ENCODE data around the gene AKAP1. TPM values are rescaled to one million over a fixed set of nuclear protein-coding genes. Genes with fewer than 3 reads are reported as not detected.

AKAP1 gene
- total RNA-seq, 4 donors from 2014 or later, result 82.7 to 110 (median 104) TPM

DNA sequence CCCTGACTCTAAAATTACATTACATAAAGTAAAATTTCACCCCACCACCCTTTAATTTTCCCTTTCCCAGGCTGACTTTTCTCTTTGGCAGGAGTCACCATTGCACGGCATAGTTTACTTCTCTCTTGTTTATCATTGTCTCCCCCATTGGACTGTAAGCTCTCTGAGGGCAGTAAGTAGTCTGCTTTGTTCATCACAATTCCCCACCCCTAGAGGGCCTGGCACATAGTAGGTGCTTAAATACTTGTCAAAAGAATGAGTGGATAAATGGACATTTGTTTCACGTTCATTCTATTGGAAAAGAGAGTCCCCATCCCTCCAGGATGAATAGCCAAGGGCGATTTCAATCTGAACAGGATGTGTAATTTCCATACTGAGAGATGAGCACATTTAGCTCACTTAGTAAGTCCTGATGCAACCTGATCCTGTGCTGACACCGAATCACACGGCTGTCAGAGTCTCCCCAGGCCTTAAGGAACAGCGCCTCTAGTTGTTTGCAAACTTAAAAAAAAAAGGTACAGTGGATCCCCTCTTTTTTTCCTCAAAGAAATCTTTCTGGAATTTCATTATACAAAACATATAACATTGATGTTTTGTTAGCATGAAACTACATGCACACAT lies 54.0 kb downstream of the AKAP1 start:
- 83% methylated on average over 6 of the region's 6 CpGs for WGBS

DNA sequence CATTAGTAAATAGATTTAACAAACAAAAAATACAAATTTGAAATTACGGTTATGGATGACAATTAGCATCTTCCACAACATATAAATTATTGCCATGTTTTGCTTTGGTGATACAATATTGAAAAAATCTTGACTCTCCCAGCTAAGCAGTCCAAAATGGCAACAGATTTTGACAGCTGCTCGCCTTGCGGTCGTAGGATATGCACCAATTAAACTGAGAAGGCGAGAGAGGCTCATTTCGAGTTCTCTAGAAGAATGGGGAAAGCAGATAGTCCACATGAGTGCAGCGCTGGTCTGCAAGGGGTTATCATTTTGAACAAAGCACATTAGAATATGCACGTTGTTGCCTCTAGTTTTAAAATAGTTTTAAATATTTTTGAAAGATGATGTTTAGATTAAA lies 55.3 kb downstream of the AKAP1 start:
- Histone ChIP-seq H3K4me1 (no peaks in the 10 kb centered on the region), H3K9me3 (no peaks in the 10 kb centered on the region), H3K4me3 (no peak overlapping the region), H3K36me3 (no peaks in the 10 kb centered on the region), H3K27ac (replicated peaks in 1 of 4) (no peak overlapping the region), H3K27me3 (no peaks in the 10 kb centered on the region)
- no peak for DNase-seq (ENCODE audit: extremely low spot score)
- intact Hi-C loops (cut with DNase I), result no loop called here
- WGBS, result 75% methylated on average over 8 of the region's 8 CpGs
- TF ChIP-seq EP300 (IDR thresholded peaks at IDR 0.05) (no peak), POLR2AphosphoS5 (IDR thresholded peaks at IDR 0.05) (no peak), POLR2A (IDR thresholded peaks at IDR 0.05; ENCODE audit: low read depth) (no peak)
- TF ChIP-seq, protein P1, sequence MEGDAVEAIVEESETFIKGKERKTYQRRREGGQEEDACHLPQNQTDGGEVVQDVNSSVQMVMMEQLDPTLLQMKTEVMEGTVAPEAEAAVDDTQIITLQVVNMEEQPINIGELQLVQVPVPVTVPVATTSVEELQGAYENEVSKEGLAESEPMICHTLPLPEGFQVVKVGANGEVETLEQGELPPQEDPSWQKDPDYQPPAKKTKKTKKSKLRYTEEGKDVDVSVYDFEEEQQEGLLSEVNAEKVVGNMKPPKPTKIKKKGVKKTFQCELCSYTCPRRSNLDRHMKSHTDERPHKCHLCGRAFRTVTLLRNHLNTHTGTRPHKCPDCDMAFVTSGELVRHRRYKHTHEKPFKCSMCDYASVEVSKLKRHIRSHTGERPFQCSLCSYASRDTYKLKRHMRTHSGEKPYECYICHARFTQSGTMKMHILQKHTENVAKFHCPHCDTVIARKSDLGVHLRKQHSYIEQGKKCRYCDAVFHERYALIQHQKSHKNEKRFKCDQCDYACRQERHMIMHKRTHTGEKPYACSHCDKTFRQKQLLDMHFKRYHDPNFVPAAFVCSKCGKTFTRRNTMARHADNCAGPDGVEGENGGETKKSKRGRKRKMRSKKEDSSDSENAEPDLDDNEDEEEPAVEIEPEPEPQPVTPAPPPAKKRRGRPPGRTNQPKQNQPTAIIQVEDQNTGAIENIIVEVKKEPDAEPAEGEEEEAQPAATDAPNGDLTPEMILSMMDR (IDR thresholded peaks at IDR 0.05), result no peak

More for the DNA sequence above, 54.0 kb downstream of the AKAP1 start:
- TF ChIP-seq POLR2A (IDR thresholded peaks at IDR 0.05; ENCODE audit: low read depth) (no peak), POLR2AphosphoS5 (IDR thresholded peaks at IDR 0.05) (no peak), EP300 (IDR thresholded peaks at IDR 0.05) (no peak)
- TF ChIP-seq, protein P1 (IDR thresholded peaks at IDR 0.05), result no peak
- H3K36me3 ChIP-seq, result no peaks in the 10 kb centered on the region
- no peak overlapping the region for H3K4me3 ChIP-seq
- H3K4me1 ChIP-seq, result no peaks in the 10 kb centered on the region
- H3K27ac ChIP-seq (replicated peaks in 1 of 4), result no peak overlapping the region
- no peak for DNase-seq (ENCODE audit: extremely low spot score)
- H3K27me3 ChIP-seq, result no peaks in the 10 kb centered on the region
- H3K9me3 ChIP-seq, result no peaks in the 10 kb centered on the region
- intact Hi-C loops (cut with DNase I), result loop anchor here (10.0 kb wide), 1 partner anchor 536 kb away; no protein-coding TSS in a partner anchor

DNA sequence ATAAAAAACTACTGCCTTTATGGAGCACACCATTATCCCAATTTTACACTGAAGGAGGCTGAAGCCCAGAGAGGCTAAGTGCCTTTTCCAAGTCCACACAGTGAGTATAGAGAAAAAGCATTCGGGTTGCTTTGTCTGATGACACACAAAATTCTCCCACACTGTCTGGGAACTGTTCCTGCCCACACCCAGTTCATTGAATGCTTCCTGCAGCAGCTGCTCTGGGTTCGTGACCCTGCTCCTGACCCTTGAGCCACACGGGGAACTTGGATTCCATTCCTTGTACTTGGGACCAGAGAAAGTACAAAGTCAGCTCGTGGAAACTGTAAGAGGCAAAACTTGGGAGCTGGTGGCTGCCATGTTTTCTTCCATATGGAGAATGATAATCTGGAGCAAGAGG lies 57.9 kb downstream of the AKAP1 start:
- 42% methylated on average over 4 of the region's 4 CpGs for WGBS
- H3K36me3 ChIP-seq, result no peaks in the 10 kb centered on the region
- no peak overlapping the region for H3K27ac ChIP-seq (replicated peaks in 1 of 4)
- no peaks in the 10 kb centered on the region for H3K27me3 ChIP-seq
- intact Hi-C loops (cut with DNase I), result no loop called here
- TF ChIP-seq, protein P1 (IDR thresholded peaks at IDR 0.05), result no peak
- TF ChIP-seq POLR2A (IDR thresholded peaks at IDR 0.05; ENCODE audit: low read depth) (no peak), EP300 (IDR thresholded peaks at IDR 0.05) (no peak), POLR2AphosphoS5 (IDR thresholded peaks at IDR 0.05) (no peak)
- H3K9me3 ChIP-seq, result no peaks in the 10 kb centered on the region
- H3K4me3 ChIP-seq, result no peak overlapping the region
- no peaks in the 10 kb centered on the region for H3K4me1 ChIP-seq
- no peak for DNase-seq (ENCODE audit: extremely low spot score)

DNA sequence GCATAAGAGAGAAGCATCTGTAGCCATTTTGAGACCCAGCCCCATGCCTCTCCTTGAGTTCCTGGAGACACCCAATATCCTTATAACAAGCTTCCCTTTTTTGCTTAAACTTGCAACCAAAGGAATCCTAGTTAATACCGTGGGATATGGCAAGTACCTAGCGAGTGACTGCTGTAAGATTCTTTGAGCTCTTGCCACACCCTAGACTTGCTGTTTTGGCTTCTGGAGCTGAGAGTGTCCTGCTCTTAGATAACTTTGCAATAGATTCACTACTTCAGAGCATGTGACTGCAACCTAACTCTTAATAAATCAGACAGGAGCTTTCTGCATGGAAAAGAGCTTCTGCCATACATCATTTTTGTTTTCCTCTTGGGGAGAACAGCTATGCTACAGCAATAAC lies 58.3 kb downstream of the AKAP1 start:
- 68% methylated on average over 2 of the region's 2 CpGs for WGBS
- H3K4me1 ChIP-seq, result no peaks in the 10 kb centered on the region
- no peak overlapping the region for H3K4me3 ChIP-seq
- intact Hi-C loops (cut with DNase I), result no loop called here
- no peak overlapping the region for H3K27ac ChIP-seq (replicated peaks in 1 of 4)
- no peaks in the 10 kb centered on the region for H3K9me3 ChIP-seq
- no peaks in the 10 kb centered on the region for H3K36me3 ChIP-seq
- no peak for DNase-seq (ENCODE audit: extremely low spot score)
- no peak for TF ChIP-seq EP300 (IDR thresholded peaks at IDR 0.05)
- TF ChIP-seq, protein P1 (IDR thresholded peaks at IDR 0.05), result no peak
- no peak for TF ChIP-seq POLR2A (IDR thresholded peaks at IDR 0.05; ENCODE audit: low read depth)
- no peaks in the 10 kb centered on the region for H3K27me3 ChIP-seq

DNA sequence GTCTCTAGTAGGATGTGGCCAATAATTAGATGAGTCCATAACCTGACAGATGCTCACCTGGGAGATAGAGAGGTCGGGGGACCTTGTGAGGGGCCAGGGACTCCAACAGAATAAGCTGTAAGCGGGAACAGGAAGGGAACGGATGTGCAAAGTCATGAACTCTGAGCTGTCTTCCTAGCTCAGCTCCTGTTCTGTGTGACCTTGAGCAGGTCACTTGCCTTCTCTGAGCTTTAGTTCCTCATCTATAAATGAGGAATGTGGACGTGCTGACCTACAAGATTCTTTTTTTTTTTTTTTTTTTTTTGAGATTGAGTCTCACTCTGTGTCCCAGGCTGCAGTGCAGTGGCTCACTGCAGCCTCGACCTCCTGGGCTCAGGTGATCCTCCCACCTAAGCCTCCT lies 58.9 kb downstream of the AKAP1 start:
- DNase-seq (ENCODE audit: extremely low spot score), result no peak
- Histone ChIP-seq H3K36me3 (no peaks in the 10 kb centered on the region), H3K4me3 (no peak overlapping the region), H3K4me1 (no peaks in the 10 kb centered on the region), H3K27ac (replicated peaks in 1 of 4) (no peak overlapping the region), H3K9me3 (no peaks in the 10 kb centered on the region), H3K27me3 (no peaks in the 10 kb centered on the region)
- no peak for TF ChIP-seq POLR2AphosphoS5 (IDR thresholded peaks at IDR 0.05)
- no peak for TF ChIP-seq EP300 (IDR thresholded peaks at IDR 0.05)
- no peak for TF ChIP-seq POLR2A (IDR thresholded peaks at IDR 0.05; ENCODE audit: low read depth)
- TF ChIP-seq, protein P1 (IDR thresholded peaks at IDR 0.05), result no peak
- WGBS, result 87% methylated on average over 5 of the region's 5 CpGs
- intact Hi-C loops (cut with DNase I), result no loop called here

All from esophagus muscularis mucosa (tissue), 4 donors.